HepG2 (cell line): ENCODE measurements around the gene SNX21. TPM values are rescaled to one million over a fixed set of nuclear protein-coding genes. Genes with fewer than 3 reads are reported as not detected.

Experiments
- ATAD3A ChIP-seq: sonication (generic); formaldehyde crosslinking; IDR thresholded peaks from 2 replicates; pipeline ENCODE4 v1.4.0; 2020; ENCODE audit warnings: missing genetic modification reagents
- ATF1 ChIP-seq: IDR thresholded peaks from 2 replicates; pipeline ENCODE4 v1.6.1; 2016; ENCODE audit warnings: mild to moderate bottlenecking, control low read depth
- BORCS8-MEF2B ChIP-seq: sonication (generic); formaldehyde crosslinking; IDR thresholded peaks from 2 replicates; pipeline ENCODE4 v1.8.0; 2022; ENCODE audit warnings: mild to moderate bottlenecking, missing genetic modification reagents
- GPBP1L1 ChIP-seq: sonication (generic); formaldehyde crosslinking; IDR thresholded peaks from 2 replicates; pipeline ENCODE4 v1.5.0; 2020; ENCODE audit warnings: mild to moderate bottlenecking, missing genetic modification reagents
- GTF3A ChIP-seq: sonication (generic); formaldehyde crosslinking; conservative IDR thresholded peaks from 2 replicates; pipeline ENCODE4 v1.4.0; 2020; ENCODE audit warnings: mild to moderate bottlenecking, missing genetic modification reagents
- HDAC2 ChIP-seq: sonication (generic); formaldehyde crosslinking; IDR thresholded peaks from 2 replicates; pipeline ENCODE4 v1.4.0; 2020; ENCODE audit warnings: missing genetic modification reagents
- RBAK ChIP-seq: sonication (generic); formaldehyde crosslinking; IDR thresholded peaks from 2 replicates; pipeline ENCODE4 v1.5.1; 2020; ENCODE audit warnings: mild to moderate bottlenecking, missing genetic modification reagents
- TAF15 ChIP-seq: fragments of 200-400 bp; formaldehyde crosslinking; IDR thresholded peaks from one replicate; pipeline ENCODE4 v1.6.1; 2018; ENCODE audit warnings: mild to moderate bottlenecking, low read depth, low read length; ENCODE audit not compliant: poor library complexity, severe bottlenecking
- ZFP90 ChIP-seq: sonication (generic); formaldehyde crosslinking; IDR thresholded peaks from 2 replicates; pipeline ENCODE4 v1.8.0; 2022; ENCODE audit warnings: missing genetic modification reagents, mild to moderate bottlenecking, inconsistent platforms, borderline replicate concordance
- ZKSCAN5 ChIP-seq: sonication (generic); formaldehyde crosslinking; IDR thresholded peaks from 2 replicates; pipeline ENCODE4 v1.5.1; 2020; ENCODE audit warnings: mild to moderate bottlenecking, missing genetic modification reagents
- ZNF496 ChIP-seq: sonication (generic); formaldehyde crosslinking; IDR thresholded peaks from 2 replicates; pipeline ENCODE4 v1.8.1; 2023; ENCODE audit warnings: mild to moderate bottlenecking, moderate library complexity, missing genetic modification reagents; ENCODE audit not compliant: insufficient replicate concordance
- ZSCAN22 ChIP-seq: sonication (generic); formaldehyde crosslinking; IDR thresholded peaks from 2 replicates; pipeline ENCODE4 v1.4.0; 2020; ENCODE audit warnings: mild to moderate bottlenecking, missing genetic modification reagents
- ZXDC ChIP-seq: sonication (generic); formaldehyde crosslinking; IDR thresholded peaks from 2 replicates; pipeline ENCODE4 v1.5.0; 2020; ENCODE audit warnings: mild to moderate bottlenecking, missing genetic modification reagents
- polyA plus RNA-seq, 8 experiments: library from polyadenylated mRNA; depleted of rRNA in 3 of 8; stranded (reverse) in 7 of 8; unstranded in 1 of 8; fragments of >200 nt; fragmentation: Illumina TruSeq in 4 of 8; extraction: Trizol in 4 of 8; gene quantifications; 2 replicates each; pipeline versions ENCODE4 v1.2.1 to v1.2.3, GENCODE V29; 2011 to 2016; ENCODE audit warnings: low read depth in 4 of 8, missing spikeins in 1 of 8, mixed read lengths in 1 of 8; ENCODE audit not compliant: insufficient read depth in 1 of 8
- total RNA-seq, 5 experiments: library from RNA; depleted of rRNA; stranded (reverse); fragments of >200 nt; fragmentation: Illumina TruSeq; extraction: Trizol; gene quantifications; 2 replicates each; pipeline ENCODE4 v1.2.3, GENCODE V29; 2016; ENCODE audit warnings: low read depth in 1 of 5
- TF ChIP-seq, protein P1 (sequence below): sonication (generic); formaldehyde crosslinking; IDR thresholded peaks from 2 replicates; pipeline ENCODE4 v1.4.0; 2020; ENCODE audit warnings: mild to moderate bottlenecking, missing genetic modification reagents
- TF ChIP-seq, protein P2 (sequence below): IDR thresholded peaks from 2 replicates; pipeline ENCODE4 v1.6.1; 2016; ENCODE audit warnings: mild to moderate bottlenecking
- TF ChIP-seq, protein P3 (sequence below): sonication (generic); formaldehyde crosslinking; IDR thresholded peaks from 2 replicates; pipeline ENCODE4 v1.8.1; 2023; ENCODE audit warnings: mild to moderate bottlenecking, inconsistent platforms, moderate library complexity, missing genetic modification reagents, borderline replicate concordance
- TF ChIP-seq, protein P4 (sequence below), 2 experiments: sonication (generic) in 1 of 2; formaldehyde crosslinking in 1 of 2; IDR thresholded peaks; 2 replicates each; pipeline versions ENCODE4 v1.5.1 to v1.6.1; 2011 to 2020; ENCODE audit warnings: borderline replicate concordance in 1 of 2, low read depth in 1 of 2, low read length in 1 of 2, mild to moderate bottlenecking in 1 of 2, missing genetic modification reagents in 1 of 2, moderate library complexity in 1 of 2

SNX21 gene
- total and polyA plus RNA-seq, 2 of the 13 experiments (the other 11 are each of a cell fraction or from before 2014, with no cell fraction given) = 7.7 to 12.8 TPM

DNA sequence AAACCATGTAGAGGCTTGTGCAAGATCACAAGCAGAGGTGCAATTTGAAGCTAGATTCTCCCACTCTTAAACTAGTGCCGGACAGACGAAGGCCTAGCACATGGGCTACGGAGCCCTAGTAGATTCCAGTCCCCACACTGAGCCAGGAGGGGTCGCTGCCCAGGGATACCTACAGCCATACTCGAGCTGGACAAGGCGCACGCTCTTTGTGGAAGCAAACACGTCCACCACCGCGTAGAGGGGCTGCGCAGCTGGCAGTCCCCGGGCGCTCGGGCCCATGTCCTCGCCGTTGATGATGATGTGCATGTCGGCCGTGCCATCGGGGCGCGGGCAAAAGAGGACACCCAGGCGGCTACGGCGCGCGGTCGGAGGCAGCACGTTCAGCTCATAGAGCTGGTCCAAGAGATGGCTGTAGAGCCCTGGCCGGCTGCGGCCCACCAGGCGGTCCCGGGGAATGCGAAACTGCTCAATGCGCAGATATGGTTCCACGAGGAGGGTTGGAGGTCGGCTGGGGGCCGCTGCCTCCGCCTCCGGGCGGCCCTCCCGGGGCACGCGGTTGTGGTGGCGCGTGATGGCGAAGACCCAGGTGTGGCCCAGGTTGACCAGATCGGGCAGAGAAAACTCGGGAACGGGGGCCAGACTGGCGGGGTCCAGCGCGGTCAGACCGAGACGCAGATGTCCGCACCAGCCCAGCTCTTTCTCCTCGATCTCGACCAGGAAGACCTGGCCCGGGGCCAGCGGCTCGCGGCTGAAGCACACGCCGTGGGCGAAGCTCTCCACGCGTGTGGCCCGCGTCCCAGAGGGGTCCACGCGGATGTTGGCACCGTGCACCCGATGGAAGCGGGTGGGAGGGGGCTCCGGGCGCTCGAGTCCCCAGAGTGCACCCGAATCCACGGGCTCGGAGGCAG, 56.7 kb downstream of the SNX21 start (continued):
- peak; percentile 45 for TF ChIP-seq TAF15
- TF ChIP-seq ZKSCAN5 (CRISPR knock-in tag) = 0 out of 2 replicates have a peak, but pooled peaks have one; percentile 24
- TF ChIP-seq HDAC2 (CRISPR knock-in tag) = peak; percentile 81
- TF ChIP-seq, protein P1, sequence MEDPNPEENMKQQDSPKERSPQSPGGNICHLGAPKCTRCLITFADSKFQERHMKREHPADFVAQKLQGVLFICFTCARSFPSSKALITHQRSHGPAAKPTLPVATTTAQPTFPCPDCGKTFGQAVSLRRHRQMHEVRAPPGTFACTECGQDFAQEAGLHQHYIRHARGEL (CRISPR knock-in tag) = peak; percentile 56; the same call in 1 of the 2 replicates
- TF ChIP-seq ZFP90 (CRISPR knock-in tag) = peak; percentile 76; the same call in 1 of the 2 replicates
- TF ChIP-seq ZXDC = no peak
- no peak for TF ChIP-seq ATF1
- peak; percentile 68; the same call in 1 of the 2 replicates for TF ChIP-seq ATAD3A (CRISPR knock-in tag)
- no peak for TF ChIP-seq ZNF496
- no peak for TF ChIP-seq GTF3A (CRISPR knock-in tag)
- no peak; the same call in 1 of the 2 replicates for TF ChIP-seq BORCS8-MEF2B (CRISPR knock-in tag)
- TF ChIP-seq, protein P2, sequence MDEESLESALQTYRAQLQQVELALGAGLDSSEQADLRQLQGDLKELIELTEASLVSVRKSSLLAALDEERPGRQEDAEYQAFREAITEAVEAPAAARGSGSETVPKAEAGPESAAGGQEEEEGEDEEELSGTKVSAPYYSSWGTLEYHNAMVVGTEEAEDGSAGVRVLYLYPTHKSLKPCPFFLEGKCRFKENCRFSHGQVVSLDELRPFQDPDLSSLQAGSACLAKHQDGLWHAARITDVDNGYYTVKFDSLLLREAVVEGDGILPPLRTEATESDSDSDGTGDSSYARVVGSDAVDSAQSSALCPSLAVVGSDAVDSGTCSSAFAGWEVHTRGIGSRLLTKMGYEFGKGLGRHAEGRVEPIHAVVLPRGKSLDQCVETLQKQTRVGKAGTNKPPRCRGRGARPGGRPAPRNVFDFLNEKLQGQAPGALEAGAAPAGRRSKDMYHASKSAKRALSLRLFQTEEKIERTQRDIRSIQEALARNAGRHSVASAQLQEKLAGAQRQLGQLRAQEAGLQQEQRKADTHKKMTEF (CRISPR knock-in tag) = no peak; the same call in 1 of the 2 replicates
- TF ChIP-seq ZSCAN22 = no peak
- TF ChIP-seq, protein P3, sequence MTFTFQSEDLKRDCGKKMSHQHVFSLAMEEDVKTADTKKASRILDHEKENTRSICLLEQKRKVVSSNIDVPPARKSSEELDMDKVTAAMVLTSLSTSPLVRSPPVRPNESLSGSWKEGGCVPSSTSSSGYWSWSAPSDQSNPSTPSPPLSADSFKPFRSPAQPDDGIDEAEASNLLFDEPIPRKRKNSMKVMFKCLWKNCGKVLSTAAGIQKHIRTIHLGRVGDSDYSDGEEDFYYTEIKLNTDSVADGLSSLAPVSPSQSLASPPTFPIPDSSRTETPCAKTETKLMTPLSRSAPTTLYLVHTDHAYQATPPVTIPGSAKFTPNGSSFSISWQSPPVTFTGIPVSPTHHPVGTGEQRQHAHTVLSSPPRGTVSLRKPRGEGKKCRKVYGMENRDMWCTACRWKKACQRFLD (CRISPR knock-in tag) = peak; percentile 37; the same call in 1 of the 2 replicates
- TF ChIP-seq RBAK = no peak
- TF ChIP-seq, protein P4, sequence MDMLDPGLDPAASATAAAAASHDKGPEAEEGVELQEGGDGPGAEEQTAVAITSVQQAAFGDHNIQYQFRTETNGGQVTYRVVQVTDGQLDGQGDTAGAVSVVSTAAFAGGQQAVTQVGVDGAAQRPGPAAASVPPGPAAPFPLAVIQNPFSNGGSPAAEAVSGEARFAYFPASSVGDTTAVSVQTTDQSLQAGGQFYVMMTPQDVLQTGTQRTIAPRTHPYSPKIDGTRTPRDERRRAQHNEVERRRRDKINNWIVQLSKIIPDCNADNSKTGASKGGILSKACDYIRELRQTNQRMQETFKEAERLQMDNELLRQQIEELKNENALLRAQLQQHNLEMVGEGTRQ (IDR thresholded peaks at IDR 0.05; ENCODE audit: low read depth, low read length) = no peak
- TF ChIP-seq, protein P4 (CRISPR knock-in tag; IDR thresholded peaks at IDR 0.05; ENCODE audit: borderline replicate concordance) = no peak
- no peak for TF ChIP-seq GPBP1L1 (CRISPR knock-in tag)
